ENCODE measurements around the gene NBPF20. TPM values are rescaled to one million over a fixed set of nuclear protein-coding genes. Genes with fewer than 3 reads are reported as not detected.
"Not testable (repeated sequence)": the region's sequence is repeated elsewhere in the genome, so short reads cannot be mapped to it uniquely, and the experiment has no call there.

The NBPF20 gene
- total and polyA plus RNA-seq, 2 of the 4 experiments (the other 2 are of a cell fraction), result 2.6 to 2.9 TPM

- H3K9ac ChIP-seq (ENCODE audit: low read depth, low read length); H2BK15ac ChIP-seq (ENCODE audit: low read depth, low read length); in situ Hi-C loops (cut with MboI; ENCODE audit: low sequenced_read_pairs); H3K36me3 ChIP-seq (ENCODE audit: control insufficient read depth, insufficient read depth, low read length); H3K27ac ChIP-seq (ENCODE audit: insufficient read depth, low read length); H2AK5ac ChIP-seq (ENCODE audit: low read depth, low read length); H3K4me3 ChIP-seq (ENCODE audit: insufficient read depth, low read depth, low read length); H3K79me1 ChIP-seq (ENCODE audit: low read depth in 1 of 2, low read length in 2 of 2); H4K5ac ChIP-seq (ENCODE audit: low read depth, low read length); H4K91ac ChIP-seq (ENCODE audit: insufficient read depth, low read depth, low read length); H3K18ac ChIP-seq (ENCODE audit: low read depth, low read length); H3K9me3 ChIP-seq (ENCODE audit: control insufficient read depth, insufficient read depth, low read length); H3K14ac ChIP-seq (replicated peaks; ENCODE audit: low read depth, low read length); CTCF ChIA-PET; H3K9me1 ChIP-seq (ENCODE audit: insufficient read depth, low read length); H3K4me1 ChIP-seq (ENCODE audit: control insufficient read depth, insufficient read depth, low read length); H2AFZ ChIP-seq (replicated peaks; ENCODE audit: low read length, poor library complexity); H3K23ac ChIP-seq (ENCODE audit: low read depth, low read length); dilution Hi-C loops (cut with HindIII; ENCODE audit: low sequenced_read_pairs, unreplicated experiment); H4K20me1 ChIP-seq (ENCODE audit: insufficient read depth, low read length); intact Hi-C loops (cut with micrococcal nuclease); DNase-seq; H2BK5ac ChIP-seq (ENCODE audit: low read depth, low read length, poor library complexity, severe bottlenecking); H4K8ac ChIP-seq (ENCODE audit: low read depth in 2 of 2, low read length in 2 of 2); BruUV-seq (replicated peaks); H2BK20ac ChIP-seq (ENCODE audit: low read depth, low read length); H3K4me2 ChIP-seq (ENCODE audit: low read depth, low read length); ATAC-seq (ENCODE audit: low read depth); POLR2A ChIA-PET (ENCODE audit: unreplicated experiment); H2AK9ac ChIP-seq (replicated peaks; ENCODE audit: low read depth, low read length, poor library complexity); H2BK120ac ChIP-seq (ENCODE audit: low read depth, low read length); H3K4ac ChIP-seq (ENCODE audit: low read depth, low read length); H3K56ac ChIP-seq (ENCODE audit: extremely low read depth, insufficient read depth, low read length); H3K27me3 ChIP-seq (ENCODE audit: control insufficient read depth, insufficient read depth, low read length): not testable (repeated sequence)
- WGBS, 2 experiments (ENCODE audit: extremely low coverage in 2 of 2, insufficient read length in 1 of 2), result no CpG with 5 or more reads among the region's 8 CpGs
Measured at GRCh38 chr1:145474837-145475368, 49.5 kb upstream of the NBPF20 start.

GRCh38 chr1:145472731-145473130 is 47.3 kb upstream of the NBPF20 start:
- H3K23ac ChIP-seq (ENCODE audit: low read depth, low read length); H4K8ac ChIP-seq (ENCODE audit: low read depth in 2 of 2, low read length in 2 of 2); H3K4me1 ChIP-seq (ENCODE audit: control insufficient read depth, insufficient read depth, low read length); H3K4me2 ChIP-seq (ENCODE audit: low read depth, low read length); H3K27me3 ChIP-seq (ENCODE audit: control insufficient read depth, insufficient read depth, low read length); H3K36me3 ChIP-seq (ENCODE audit: control insufficient read depth, insufficient read depth, low read length); H4K91ac ChIP-seq (ENCODE audit: insufficient read depth, low read depth, low read length); H3K14ac ChIP-seq (replicated peaks; ENCODE audit: low read depth, low read length); H3K9me1 ChIP-seq (ENCODE audit: insufficient read depth, low read length); H2AK9ac ChIP-seq (replicated peaks; ENCODE audit: low read depth, low read length, poor library complexity); H2BK15ac ChIP-seq (ENCODE audit: low read depth, low read length); H3K79me1 ChIP-seq (ENCODE audit: low read depth in 1 of 2, low read length in 2 of 2); H4K20me1 ChIP-seq (ENCODE audit: insufficient read depth, low read length); H3K4me3 ChIP-seq (ENCODE audit: insufficient read depth, low read depth, low read length); H2BK120ac ChIP-seq (ENCODE audit: low read depth, low read length); ATAC-seq (ENCODE audit: low read depth); in situ Hi-C loops (cut with MboI; ENCODE audit: low sequenced_read_pairs); POLR2A ChIA-PET (ENCODE audit: unreplicated experiment); H3K4ac ChIP-seq (ENCODE audit: low read depth, low read length); H2AFZ ChIP-seq (replicated peaks; ENCODE audit: low read length, poor library complexity); H3K9me3 ChIP-seq (ENCODE audit: control insufficient read depth, insufficient read depth, low read length); H2AK5ac ChIP-seq (ENCODE audit: low read depth, low read length); H2BK20ac ChIP-seq (ENCODE audit: low read depth, low read length); H3K27ac ChIP-seq (ENCODE audit: insufficient read depth, low read length); DNase-seq; BruUV-seq (replicated peaks); H3K9ac ChIP-seq (ENCODE audit: low read depth, low read length); H3K18ac ChIP-seq (ENCODE audit: low read depth, low read length); H2BK5ac ChIP-seq (ENCODE audit: low read depth, low read length, poor library complexity, severe bottlenecking); dilution Hi-C loops (cut with HindIII; ENCODE audit: low sequenced_read_pairs, unreplicated experiment); CTCF ChIA-PET; intact Hi-C loops (cut with micrococcal nuclease); H3K56ac ChIP-seq (ENCODE audit: extremely low read depth, insufficient read depth, low read length); H4K5ac ChIP-seq (ENCODE audit: low read depth, low read length): not testable (repeated sequence)
- WGBS, 2 experiments (ENCODE audit: extremely low coverage in 2 of 2, insufficient read length in 1 of 2), result no CpG with 5 or more reads among the region's 2 CpGs
